CD4-positive, alpha-beta T cell (primary cell): ENCODE results near the gene BIK. TPM values are rescaled to one million over a fixed set of nuclear protein-coding genes. Genes with fewer than 3 reads are reported as not detected.
"Not testable (repeated sequence)": the region's sequence is repeated elsewhere in the genome, so short reads cannot be mapped to it uniquely, and the experiment has no call there.

ENCODE experiments used
- ATAC-seq: fragments of 200-7000 bp; cut with Tn5 transposase; one replicate; pipeline ENCODE4 v1.10.0; 2022; ENCODE audit warnings: mild to moderate bottlenecking; ENCODE audit not compliant: poor library complexity
- CTCF ChIA-PET: fragments of 350-600 bp; sonication (Branson Sonifier 250); formaldehyde crosslinking; loops from one replicate; lab custom pipeline; 2021; ENCODE audit warnings: antibody characterized with exemption, inconsistent platforms; lab: Charles Lee
- POLR2A ChIA-PET: fragments of 350-600 bp; sonication (Branson Sonifier 250); formaldehyde crosslinking; loops from one replicate; lab custom pipeline; 2021; ENCODE audit warnings: antibody characterized with exemption, inconsistent platforms; lab: Charles Lee
- DNase-seq, 14 experiments: peaks; one replicate each; pipeline ENCODE4 v3.0.0-alpha.2; 2013 to 2020; ENCODE audit warnings: mixed read lengths in 2 of 14
- H3K27ac ChIP-seq, 2 donors: one replicate each; pipeline versions ENCODE4 v1.5.1 to v1.7.0; 2013; ENCODE audit warnings: low read length in 2 of 2, low read depth in 1 of 2, mild to moderate bottlenecking in 1 of 2
- H3K27me3 ChIP-seq, 2 experiments: 1 replicate in 1 of 2; 2 replicates in 1 of 2; pipeline versions ENCODE4 v1.6.1 to v1.7.0; 2013; ENCODE audit warnings: low read length in 2 of 2, control low read depth in 1 of 2, mild to moderate bottlenecking in 1 of 2, moderate library complexity in 1 of 2; ENCODE audit not compliant: insufficient read depth in 2 of 2, control insufficient read depth in 1 of 2
- H3K36me3 ChIP-seq: one replicate; pipeline ENCODE4 v1.6.1; 2013; ENCODE audit warnings: low read length, control low read depth; ENCODE audit not compliant: insufficient read depth
- H3K4me1 ChIP-seq: one replicate; pipeline ENCODE4 v1.6.1; 2013; ENCODE audit warnings: low read length, control low read depth; ENCODE audit not compliant: insufficient read depth
- H3K4me3 ChIP-seq: one replicate; pipeline ENCODE4 v1.5.1; 2013; ENCODE audit warnings: mild to moderate bottlenecking, low read length, moderate library complexity
- H3K9me3 ChIP-seq, 2 experiments: 1 replicate in 1 of 2; 2 replicates in 1 of 2; pipeline versions ENCODE4 v1.6.1 to v1.7.0; 2013; ENCODE audit warnings: low read length in 2 of 2, mild to moderate bottlenecking in 2 of 2, control low read depth in 1 of 2, moderate library complexity in 1 of 2; ENCODE audit not compliant: control insufficient read depth in 1 of 2, insufficient read depth in 1 of 2
- H3K27ac Mint-ChIP-seq: one replicate; pipeline ENCODE4 v1.8.0; 2020; ENCODE audit warnings: mixed read lengths
- H3K27me3 Mint-ChIP-seq: one replicate; pipeline ENCODE4 v1.8.0; 2021; ENCODE audit warnings: mixed read lengths
- H3K36me3 Mint-ChIP-seq: one replicate; pipeline ENCODE4 v1.8.0; 2021; ENCODE audit warnings: low read depth, mixed read lengths
- H3K4me1 Mint-ChIP-seq: one replicate; pipeline ENCODE4 v1.8.0; 2021; ENCODE audit warnings: low read depth, mixed read lengths
- H3K4me3 Mint-ChIP-seq: one replicate; pipeline ENCODE4 v1.8.0; 2020; ENCODE audit warnings: mild to moderate bottlenecking, mixed read lengths
- H3K9me3 Mint-ChIP-seq: one replicate; pipeline ENCODE4 v1.8.0; 2020; ENCODE audit warnings: mixed read lengths
- intact Hi-C, 2 experiments: fragments of 100-400 bp; cut with DNase I in 1 of 2; cut with micrococcal nuclease in 1 of 2; formaldehyde crosslinking; loops; one replicate each; pipeline versions ENCODE4 v1.15.1 to v1.9.0; 2023 to 2025; cut with DNase I, micrococcal nuclease
- total RNA-seq, 174 experiments: library from RNA in 2 of 174; stranded (reverse) in 2 of 174; gene quantifications; one replicate each; pipeline ENCODE4 v1.2.3 and lab custom pipeline; 2021 to 2026
- TF ChIP-seq, protein P1 (sequence below): fragments of 200-600 bp; IDR thresholded peaks from one replicate; pipeline ENCODE4 v1.8.0; 2022; ENCODE audit warnings: antibody characterized with exemption, mild to moderate bottlenecking

BIK gene
- total RNA-seq, 2 experiments from 2014 or later, result 1.6 to 2.1 TPM

GRCh38 chr22:43100225-43100624 lies 10.3 kb upstream of the BIK start:
- intact Hi-C loops, result no loop called here
- CTCF ChIA-PET, result no interaction called here
- peaks cover 5 to 22% of the 10 kb centered on the region in 2 experiments for H3K9me3 ChIP-seq
- no peaks in the 10 kb centered on the region for H3K36me3 ChIP-seq
- Mint-ChIP-seq H3K9me3 (peaks cover 6% of the 10 kb centered on the region), H3K27me3 (no peaks in the 10 kb centered on the region), H3K36me3 (no peaks in the 10 kb centered on the region), H3K4me1 (peaks cover 10% of the 10 kb centered on the region), H3K4me3 (no peak overlapping the region), H3K27ac (no peak overlapping the region)
- H3K4me1 ChIP-seq, result peaks cover 10% of the 10 kb centered on the region
- no peak for DNase-seq
- no peak overlapping the region for H3K4me3 ChIP-seq
- POLR2A ChIA-PET, result no interaction called here
- TF ChIP-seq, protein P1, sequence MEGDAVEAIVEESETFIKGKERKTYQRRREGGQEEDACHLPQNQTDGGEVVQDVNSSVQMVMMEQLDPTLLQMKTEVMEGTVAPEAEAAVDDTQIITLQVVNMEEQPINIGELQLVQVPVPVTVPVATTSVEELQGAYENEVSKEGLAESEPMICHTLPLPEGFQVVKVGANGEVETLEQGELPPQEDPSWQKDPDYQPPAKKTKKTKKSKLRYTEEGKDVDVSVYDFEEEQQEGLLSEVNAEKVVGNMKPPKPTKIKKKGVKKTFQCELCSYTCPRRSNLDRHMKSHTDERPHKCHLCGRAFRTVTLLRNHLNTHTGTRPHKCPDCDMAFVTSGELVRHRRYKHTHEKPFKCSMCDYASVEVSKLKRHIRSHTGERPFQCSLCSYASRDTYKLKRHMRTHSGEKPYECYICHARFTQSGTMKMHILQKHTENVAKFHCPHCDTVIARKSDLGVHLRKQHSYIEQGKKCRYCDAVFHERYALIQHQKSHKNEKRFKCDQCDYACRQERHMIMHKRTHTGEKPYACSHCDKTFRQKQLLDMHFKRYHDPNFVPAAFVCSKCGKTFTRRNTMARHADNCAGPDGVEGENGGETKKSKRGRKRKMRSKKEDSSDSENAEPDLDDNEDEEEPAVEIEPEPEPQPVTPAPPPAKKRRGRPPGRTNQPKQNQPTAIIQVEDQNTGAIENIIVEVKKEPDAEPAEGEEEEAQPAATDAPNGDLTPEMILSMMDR, result no peak
- no peaks in the 10 kb centered on the region for H3K27me3 ChIP-seq
- no peak for ATAC-seq
- no peak overlapping the region for H3K27ac ChIP-seq

DNA sequence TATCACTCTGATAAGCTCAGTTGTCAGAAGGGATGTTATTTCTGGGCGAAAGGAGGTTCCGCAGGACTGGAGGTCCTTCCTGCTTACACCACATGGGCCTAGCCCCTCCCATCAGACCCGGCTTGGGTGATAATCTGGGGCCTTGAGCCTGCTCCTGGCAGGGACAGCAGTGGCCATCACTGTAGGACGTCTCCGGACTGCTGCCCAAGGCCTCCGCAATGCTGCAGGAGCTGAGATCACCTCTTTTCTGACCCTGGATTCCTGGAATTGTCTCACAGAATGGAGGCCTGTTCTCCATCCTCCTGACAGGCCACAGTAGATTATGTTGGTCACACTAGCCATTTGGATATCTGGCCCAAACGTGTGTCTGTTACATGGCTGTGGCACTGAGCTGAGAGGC lies 9.2 kb upstream of the BIK start:
- intact Hi-C loops, result no loop called here
- CTCF ChIA-PET, result no interaction called here
- no peak for ATAC-seq

GRCh38 chr22:43104056-43104625 lies 6.4 kb upstream of the BIK start:
- H3K4me3 ChIP-seq, POLR2A ChIA-PET, H3K27ac ChIP-seq, H3K9me3 ChIP-seq, H3K36me3 Mint-ChIP-seq, H3K4me1 ChIP-seq, CTCF ChIA-PET, H3K9me3 Mint-ChIP-seq, intact Hi-C loops, H3K27me3 ChIP-seq, H3K36me3 ChIP-seq, H3K27me3 Mint-ChIP-seq: not testable (repeated sequence)
- Mint-ChIP-seq H3K4me1 (peaks cover 10% of the 10 kb centered on the region), H3K27ac (peak overlapping the region; percentile 45), H3K4me3 (peak overlapping the region; percentile 27)
- peak; percentile 67 for ATAC-seq
- peak in 4 of 14 experiments; percentile 9 to 45 (median 14) for DNase-seq

More for the DNA sequence above, 9.2 kb upstream of the BIK start:
- no peaks in the 10 kb centered on the region for H3K27me3 ChIP-seq
- Mint-ChIP-seq H3K27me3 (no peaks in the 10 kb centered on the region), H3K9me3 (peaks cover 1% of the 10 kb centered on the region), H3K4me1 (peaks cover 10% of the 10 kb centered on the region), H3K36me3 (no peaks in the 10 kb centered on the region), H3K27ac (no peak overlapping the region), H3K4me3 (no peak overlapping the region)
- no peak overlapping the region for H3K4me3 ChIP-seq
- H3K9me3 ChIP-seq, result peaks cover 3 to 11% of the 10 kb centered on the region in 2 experiments
- POLR2A ChIA-PET, result no interaction called here
- no peaks in the 10 kb centered on the region for H3K36me3 ChIP-seq
- H3K27ac ChIP-seq, result no peak overlapping the region
- TF ChIP-seq, protein P1, result no peak
- peaks cover 10% of the 10 kb centered on the region for H3K4me1 ChIP-seq
- DNase-seq, result no peak

DNA sequence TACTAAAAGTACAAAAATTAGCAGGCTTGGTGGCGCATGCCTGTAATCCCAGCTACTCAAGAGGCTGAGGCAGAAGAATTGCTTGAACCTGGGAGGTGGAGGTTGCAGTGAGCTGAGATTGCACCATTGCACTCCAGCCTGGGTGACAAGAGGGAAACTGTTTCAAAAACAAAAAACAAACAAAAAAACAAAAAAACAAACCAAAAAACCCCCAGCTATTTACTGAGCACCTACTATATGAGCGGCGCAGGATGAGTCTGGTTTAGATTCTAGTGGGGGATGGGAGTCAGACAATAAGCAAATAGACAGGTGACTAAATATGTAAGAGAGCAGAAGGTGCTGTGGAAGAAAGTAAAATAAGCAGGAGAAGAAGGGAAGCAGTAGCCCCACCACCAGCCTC lies 5.6 kb upstream of the BIK start:
- H3K9me3 ChIP-seq, H3K4me3 Mint-ChIP-seq, H3K9me3 Mint-ChIP-seq, H3K27me3 Mint-ChIP-seq, H3K27me3 ChIP-seq, intact Hi-C loops, H3K27ac Mint-ChIP-seq, H3K4me3 ChIP-seq, H3K36me3 Mint-ChIP-seq, POLR2A ChIA-PET, DNase-seq, ATAC-seq, H3K27ac ChIP-seq, H3K36me3 ChIP-seq, CTCF ChIA-PET: not testable (repeated sequence)
- peaks cover 10% of the 10 kb centered on the region for H3K4me1 ChIP-seq
- peaks cover 10% of the 10 kb centered on the region for H3K4me1 Mint-ChIP-seq
